ENCODE data around the gene SNX22. TPM values are rescaled to one million over a fixed set of nuclear protein-coding genes. Genes with fewer than 3 reads are reported as not detected.

SNX22 gene
- total RNA-seq, 1 donor from 2014 or later = 0.34 TPM

- DNase-seq = no peak
These were observed 15.2 kb upstream of the SNX22 start for GRCh38 chr15:64136347-64136746.

GRCh38 chr15:64137226-64137833 lies 14.2 kb upstream of the SNX22 start:
- no peak for DNase-seq

- no peak for DNase-seq
These were observed 13.1 kb upstream of the SNX22 start for GRCh38 chr15:64138331-64138941.

- no peak for DNase-seq
These were observed 9.6 kb upstream of the SNX22 start for GRCh38 chr15:64141798-64142512.

GRCh38 chr15:64143276-64143675 lies 8.3 kb upstream of the SNX22 start:
- DNase-seq = no peak

GRCh38 chr15:64144192-64144564 lies 7.4 kb upstream of the SNX22 start:
- DNase-seq = no peak

GRCh38 chr15:64144565-64145281 lies 6.8 kb upstream of the SNX22 start:
- DNase-seq = no peak

- DNase-seq = no peak
These were observed 5.5 kb upstream of the SNX22 start for GRCh38 chr15:64146041-64146440.

- DNase-seq = no peak
These were observed 5.0 kb upstream of the SNX22 start for GRCh38 chr15:64146520-64146884.

GRCh38 chr15:64146885-64147681 lies 4.4 kb upstream of the SNX22 start:
- DNase-seq = no peak

GRCh38 chr15:64148168-64148567 lies 3.4 kb upstream of the SNX22 start:
- no peak for DNase-seq

GRCh38 chr15:64148581-64148980 lies 3.0 kb upstream of the SNX22 start:
- DNase-seq = no peak

GRCh38 chr15:64149424-64149823 lies 2.1 kb upstream of the SNX22 start:
- peak; percentile 41 for DNase-seq

GRCh38 chr15:64149893-64150578 lies 1.5 kb upstream of the SNX22 start:
- no peak for DNase-seq

GRCh38 chr15:64152507-64153387 lies 1.2 kb downstream of the SNX22 start:
- no peak for DNase-seq

GRCh38 chr15:64153480-64154367 lies 2.2 kb downstream of the SNX22 start:
- peak; percentile 91 for DNase-seq

- DNase-seq = no peak
These were observed 4.5 kb downstream of the SNX22 start for GRCh38 chr15:64155802-64156651.

GRCh38 chr15:64156652-64157331 lies 5.3 kb downstream of the SNX22 start:
- no peak for DNase-seq
